Measurements from ENCODE around the gene NFATC4.

NFATC4 gene

GRCh38 chr14:24330973-24331674, 36.9 kb upstream of the NFATC4 start:
- no peaks in the 10 kb centered on the region for H3K36me3 Mint-ChIP-seq (ENCODE audit: low read depth)
- no peak overlapping the region for H3K4me3 Mint-ChIP-seq
- H3K27me3 Mint-ChIP-seq (ENCODE audit: low read depth): peaks cover 66% of the 10 kb centered on the region
- no peaks in the 10 kb centered on the region for H3K9me3 Mint-ChIP-seq
- H3K4me1 Mint-ChIP-seq: peaks cover 14% of the 10 kb centered on the region
- no peak for TF ChIP-seq CTCF (IDR thresholded peaks at IDR 0.05; ENCODE audit: unreplicated experiment in 3 of 3)
- H3K27ac Mint-ChIP-seq: no peak overlapping the region

- peaks cover 18% of the 10 kb centered on the region for H3K4me1 Mint-ChIP-seq
- peaks cover 73% of the 10 kb centered on the region for H3K27me3 Mint-ChIP-seq (ENCODE audit: low read depth)
- no peak overlapping the region for H3K27ac Mint-ChIP-seq
- no peaks in the 10 kb centered on the region for H3K9me3 Mint-ChIP-seq
- no peaks in the 10 kb centered on the region for H3K36me3 Mint-ChIP-seq (ENCODE audit: low read depth)
- H3K4me3 Mint-ChIP-seq: peak overlapping the region in 1 of 3 experiments; percentile 81
- TF ChIP-seq CTCF (IDR thresholded peaks at IDR 0.05; ENCODE audit: unreplicated experiment in 3 of 3): no peak
These were observed 36.2 kb upstream of the NFATC4 start for GRCh38 chr14:24331731-24332267.

- no peaks in the 10 kb centered on the region for H3K9me3 Mint-ChIP-seq
- peaks cover 18% of the 10 kb centered on the region for H3K4me1 Mint-ChIP-seq
- no peaks in the 10 kb centered on the region for H3K36me3 Mint-ChIP-seq (ENCODE audit: low read depth)
- peak; percentile 65 to 80 (median 75) for TF ChIP-seq CTCF (IDR thresholded peaks at IDR 0.05; ENCODE audit: unreplicated experiment in 3 of 3)
- H3K27me3 Mint-ChIP-seq (ENCODE audit: low read depth): peaks cover 79% of the 10 kb centered on the region
- H3K4me3 Mint-ChIP-seq: peak overlapping the region; percentile 74 to 81 (median 79)
- no peak overlapping the region for H3K27ac Mint-ChIP-seq
These were observed 35.6 kb upstream of the NFATC4 start for GRCh38 chr14:24332268-24332993.

GRCh38 chr14:24334431-24335291, 33.3 kb upstream of the NFATC4 start, which contains the start of gene ADCY4:
Gene ADCY4, minus strand, starts transcription at chr14:24335071. Its CDS starts 419 bp downstream, at chr14:24334652.
- peak within 1 kb of the TSS; percentile 73 to 82 (median 80) for H3K4me3 Mint-ChIP-seq
- TF ChIP-seq CTCF (IDR thresholded peaks at IDR 0.05; ENCODE audit: unreplicated experiment in 3 of 3): no peak
- peak within 1 kb of the TSS in 1 of 3 experiments; percentile 61 for H3K27ac Mint-ChIP-seq
- H3K4me1 Mint-ChIP-seq: peaks cover 18% of the 10 kb centered on the region
- peaks cover 99% of the 10 kb centered on the region for H3K27me3 Mint-ChIP-seq (ENCODE audit: low read depth)
- no peaks in the 10 kb centered on the region for H3K36me3 Mint-ChIP-seq (ENCODE audit: low read depth)
- H3K9me3 Mint-ChIP-seq: no peaks in the 10 kb centered on the region

GRCh38 chr14:24335461-24336171, 32.4 kb upstream of the NFATC4 start:
- Mint-ChIP-seq H3K36me3 (ENCODE audit: low read depth) (no peaks in the 10 kb centered on the region), H3K27ac (peak overlapping the region in 1 of 3 experiments; percentile 61), H3K4me3 (peak overlapping the region; percentile 46 to 78 (median 73)), H3K4me1 (peaks cover 18% of the 10 kb centered on the region), H3K9me3 (no peaks in the 10 kb centered on the region), H3K27me3 (ENCODE audit: low read depth) (peaks cover 100% of the 10 kb centered on the region)
- TF ChIP-seq CTCF (IDR thresholded peaks at IDR 0.05; ENCODE audit: unreplicated experiment in 3 of 3): no peak
